D721Med (cell line): Measurements from ENCODE around the gene HEATR5B.

ENCODE experiments used
- DNase-seq: peaks from one replicate; pipeline ENCODE4 v3.0.0; 2011; ENCODE audit warnings: low spot score; ENCODE audit not compliant: insufficient read length
- FAIRE-seq: peaks from 2 replicates; lab custom pipeline; 2011; peaks lifted over from hg19 to GRCh38; lab: Jason Lieb, UNC
- CTCF ChIP-seq: IDR thresholded peaks from 2 replicates; pipeline ENCODE4 v1.5.1; 2012; ENCODE audit warnings: mild to moderate bottlenecking, control low read depth; ENCODE audit not compliant: insufficient read depth; ENCODE audit errors: missing control alignments

The HEATR5B gene

GRCh38 chr2:37098416-37099118 is 14.4 kb upstream of the HEATR5B start:
- no peak for DNase-seq
- no peak for TF ChIP-seq CTCF
- FAIRE-seq, result no peak

GRCh38 chr2:37096568-37096967 is 12.4 kb upstream of the HEATR5B start:
- TF ChIP-seq CTCF, result no peak
- DNase-seq, result no peak
- FAIRE-seq, result no peak

- no peak for TF ChIP-seq CTCF
- FAIRE-seq (no peak), DNase-seq (no peak)
Observed at GRCh38 chr2:37091873-37092272, 7.7 kb upstream of the HEATR5B start.

- FAIRE-seq (no peak), DNase-seq (no peak)
- no peak for TF ChIP-seq CTCF
Observed at GRCh38 chr2:37090019-37090477, 5.9 kb upstream of the HEATR5B start.

GRCh38 chr2:37085731-37086147 is 1.6 kb upstream of the HEATR5B start:
- FAIRE-seq, result no peak
- TF ChIP-seq CTCF, result no peak
- DNase-seq, result no peak

GRCh38 chr2:37084797-37085196 is 625 bp upstream of the HEATR5B start:
- TF ChIP-seq CTCF, result no peak
- DNase-seq, result no peak
- no peak for FAIRE-seq

- DNase-seq (no peak), FAIRE-seq (no peak)
- TF ChIP-seq CTCF, result no peak
Observed at GRCh38 chr2:37080689-37081088, 3.5 kb downstream of the HEATR5B start.
